Lower leg skin (tissue), 3 donors: ENCODE data around the gene NQO1.

Experiments used
- POLR2A ChIP-seq, 2 donors: fragments of 450-650 bp; IDR thresholded peaks; one replicate each; pipeline ENCODE4 v1.6.1; 2016 to 2017; ENCODE audit warnings: antibody characterized with exemption in 2 of 2, mild to moderate bottlenecking in 1 of 2, moderate library complexity in 1 of 2
- TF ChIP-seq, protein P1 (sequence below), 3 donors: fragments of 450-650 bp; IDR thresholded peaks; one replicate each; pipeline ENCODE4 v1.5.1; 2016; ENCODE audit warnings: antibody characterized with exemption in 3 of 3, mild to moderate bottlenecking in 3 of 3, moderate library complexity in 2 of 3

GRCh38 chr16:69724981-69725479 lies 1.3 kb downstream of the NQO1 start:
- TF ChIP-seq, protein P1, sequence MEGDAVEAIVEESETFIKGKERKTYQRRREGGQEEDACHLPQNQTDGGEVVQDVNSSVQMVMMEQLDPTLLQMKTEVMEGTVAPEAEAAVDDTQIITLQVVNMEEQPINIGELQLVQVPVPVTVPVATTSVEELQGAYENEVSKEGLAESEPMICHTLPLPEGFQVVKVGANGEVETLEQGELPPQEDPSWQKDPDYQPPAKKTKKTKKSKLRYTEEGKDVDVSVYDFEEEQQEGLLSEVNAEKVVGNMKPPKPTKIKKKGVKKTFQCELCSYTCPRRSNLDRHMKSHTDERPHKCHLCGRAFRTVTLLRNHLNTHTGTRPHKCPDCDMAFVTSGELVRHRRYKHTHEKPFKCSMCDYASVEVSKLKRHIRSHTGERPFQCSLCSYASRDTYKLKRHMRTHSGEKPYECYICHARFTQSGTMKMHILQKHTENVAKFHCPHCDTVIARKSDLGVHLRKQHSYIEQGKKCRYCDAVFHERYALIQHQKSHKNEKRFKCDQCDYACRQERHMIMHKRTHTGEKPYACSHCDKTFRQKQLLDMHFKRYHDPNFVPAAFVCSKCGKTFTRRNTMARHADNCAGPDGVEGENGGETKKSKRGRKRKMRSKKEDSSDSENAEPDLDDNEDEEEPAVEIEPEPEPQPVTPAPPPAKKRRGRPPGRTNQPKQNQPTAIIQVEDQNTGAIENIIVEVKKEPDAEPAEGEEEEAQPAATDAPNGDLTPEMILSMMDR (IDR thresholded peaks at IDR 0.05): no peak
- no peak for TF ChIP-seq POLR2A (IDR thresholded peaks at IDR 0.05)
